Activated T-helper 17 cell treated with anti-CD3 and anti-CD28 coated beads, Interleukin-2, amount 50 U/mL, for 72 hours (primary cell): ENCODE results near the gene IQGAP2. TPM values are rescaled to one million over a fixed set of nuclear protein-coding genes. Genes with fewer than 3 reads are reported as not detected.

Source experiments
- ATAC-seq: fragments of 150-1000 bp; cut with Tn5 transposase; replicated peaks from 2 replicates; pipeline ENCODE4 v1.10.0; 2021; ENCODE audit warnings: mild to moderate bottlenecking, moderate library complexity
- H3K27ac Mint-ChIP-seq: one replicate; pipeline ENCODE4 v1.8.0; 2022; ENCODE audit warnings: mixed read lengths
- H3K27me3 Mint-ChIP-seq: one replicate; pipeline ENCODE4 v1.8.0; 2022; ENCODE audit warnings: mixed read lengths
- H3K36me3 Mint-ChIP-seq: one replicate; pipeline ENCODE4 v1.8.0; 2022; ENCODE audit warnings: low read depth, mild to moderate bottlenecking, mixed read lengths
- H3K4me1 Mint-ChIP-seq: one replicate; pipeline ENCODE4 v1.8.0; 2022; ENCODE audit warnings: mixed read lengths
- H3K4me3 Mint-ChIP-seq: one replicate; pipeline ENCODE4 v1.8.0; 2022; ENCODE audit warnings: mild to moderate bottlenecking, mixed read lengths
- H3K9me3 Mint-ChIP-seq: one replicate; pipeline ENCODE4 v1.8.0; 2022; ENCODE audit warnings: mixed read lengths
- total RNA-seq, 2 donors: library from RNA; stranded (reverse); gene quantifications; one replicate each; pipeline ENCODE4 v1.2.3, GENCODE V29; 2022

Gene IQGAP2
- total RNA-seq, 2 donors from 2014 or later, result 83.2 to 92.1 TPM

DNA sequence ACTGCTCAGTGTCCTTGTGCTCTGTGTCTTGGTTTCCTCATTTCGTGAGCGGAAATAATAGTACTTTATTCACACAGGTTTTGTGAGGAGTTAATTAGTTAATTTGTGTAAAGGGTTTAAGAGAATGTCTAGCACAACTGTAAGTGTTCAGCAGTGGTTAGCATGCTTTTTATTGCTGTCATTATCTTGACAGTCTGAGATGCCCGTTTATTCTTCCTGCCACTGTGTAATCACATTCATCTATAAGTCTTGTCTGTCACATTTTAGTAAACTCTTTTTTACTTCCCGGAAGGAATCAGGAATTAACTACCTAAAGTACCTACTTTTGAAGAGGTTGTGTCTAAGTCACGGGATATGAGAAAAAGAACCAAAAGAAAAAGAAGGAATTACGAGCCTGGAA is 38.0 kb downstream of the IQGAP2 start:
- H3K36me3 Mint-ChIP-seq, result peaks cover 30% of the 10 kb centered on the region
- H3K27me3 Mint-ChIP-seq, result no peaks in the 10 kb centered on the region
- H3K9me3 Mint-ChIP-seq, result peaks cover under 1% of the 10 kb centered on the region
- no peak overlapping the region for H3K4me3 Mint-ChIP-seq
- H3K27ac Mint-ChIP-seq, result no peak overlapping the region
- peaks cover 29% of the 10 kb centered on the region for H3K4me1 Mint-ChIP-seq
- no peak for ATAC-seq

DNA sequence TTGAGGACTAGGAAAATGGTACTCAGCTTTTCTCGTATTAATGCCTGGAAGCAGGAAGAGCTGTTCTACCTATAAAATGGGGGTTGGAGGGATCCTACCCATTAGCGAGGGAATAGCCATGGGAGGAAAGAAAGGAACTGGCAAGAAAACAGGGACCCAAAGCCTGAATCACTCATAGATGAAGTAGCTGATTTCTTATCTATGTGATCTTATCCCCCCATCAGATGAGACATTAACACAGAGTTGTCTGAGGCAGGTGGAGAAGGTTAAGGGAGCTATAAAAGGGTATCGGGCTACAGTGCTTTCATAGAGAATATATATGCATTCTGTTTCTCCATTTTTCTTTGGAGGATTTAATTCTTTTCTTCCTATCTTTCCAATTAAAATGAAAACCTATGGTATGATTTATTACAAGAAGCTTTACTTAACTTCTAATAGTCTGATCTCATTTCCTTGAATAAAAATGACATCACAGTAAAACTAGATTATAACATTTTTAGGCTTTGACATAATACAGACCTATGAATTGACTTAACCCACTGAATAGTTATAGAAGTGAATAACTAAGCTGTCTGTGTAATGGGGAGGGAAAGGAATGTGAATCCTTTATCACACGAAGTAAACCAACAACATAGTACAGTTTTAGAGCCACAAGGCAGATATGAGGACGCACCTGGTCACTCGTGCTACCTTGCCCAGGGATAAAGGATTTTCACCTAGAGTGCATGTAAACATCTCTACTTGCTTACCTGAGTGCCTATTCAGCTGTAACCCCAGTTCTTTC is 39.0 kb downstream of the IQGAP2 start:
- no peak overlapping the region for H3K27ac Mint-ChIP-seq

DNA sequence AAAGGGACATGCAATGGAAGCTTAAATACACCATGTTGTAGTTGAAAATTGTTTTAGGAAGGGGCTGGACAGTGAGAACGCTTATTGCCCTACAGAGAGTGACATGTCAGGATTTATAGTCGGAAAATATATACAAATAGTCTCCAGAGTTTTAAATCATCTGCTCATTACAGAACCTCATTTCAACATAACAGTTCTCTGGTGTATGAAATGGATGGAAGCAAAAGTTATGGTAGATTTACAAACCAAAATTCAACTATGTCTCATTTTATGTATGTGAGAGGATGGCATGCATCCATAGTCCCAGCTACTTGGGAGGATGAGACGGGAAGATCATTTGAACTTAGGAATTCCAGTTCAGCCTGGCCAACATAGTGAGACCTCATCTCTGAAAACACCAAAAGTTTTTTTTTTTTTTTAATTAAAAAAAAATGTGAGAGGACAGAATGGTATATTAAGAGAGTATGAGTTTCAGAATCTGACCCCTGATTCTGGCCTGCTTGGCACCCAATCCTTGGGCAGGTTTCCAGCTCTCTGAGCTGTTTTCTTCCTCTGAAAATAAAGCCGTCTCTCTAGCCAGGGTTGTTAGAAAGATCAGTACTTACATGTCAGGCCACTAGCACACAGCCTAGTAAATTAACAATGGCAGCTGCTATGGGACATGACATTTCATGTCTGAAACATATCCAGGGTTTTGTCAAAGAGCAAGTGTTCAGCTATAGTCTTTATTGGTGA is 40.1 kb downstream of the IQGAP2 start:
- H3K27ac Mint-ChIP-seq, result no peak overlapping the region
- H3K4me1 Mint-ChIP-seq, result peaks cover 36% of the 10 kb centered on the region
- no peaks in the 10 kb centered on the region for H3K27me3 Mint-ChIP-seq
- no peaks in the 10 kb centered on the region for H3K9me3 Mint-ChIP-seq
- H3K36me3 Mint-ChIP-seq, result peaks cover 37% of the 10 kb centered on the region
- no peak for ATAC-seq
- no peak overlapping the region for H3K4me3 Mint-ChIP-seq

More for the DNA sequence above, 39.0 kb downstream of the IQGAP2 start:
- no peak overlapping the region for H3K4me3 Mint-ChIP-seq
- no peak for ATAC-seq
- peaks cover 31% of the 10 kb centered on the region for H3K36me3 Mint-ChIP-seq
- peaks cover 28% of the 10 kb centered on the region for H3K4me1 Mint-ChIP-seq
- H3K27me3 Mint-ChIP-seq, result no peaks in the 10 kb centered on the region
- H3K9me3 Mint-ChIP-seq, result no peaks in the 10 kb centered on the region

- Mint-ChIP-seq H3K27ac (peak overlapping the region; percentile 3), H3K27me3 (no peaks in the 10 kb centered on the region), H3K9me3 (peaks cover 5% of the 10 kb centered on the region), H3K4me1 (peaks cover 38% of the 10 kb centered on the region), H3K4me3 (no peak overlapping the region), H3K36me3 (peaks cover 52% of the 10 kb centered on the region)
- no peak for ATAC-seq
These were observed 42.0 kb downstream of the IQGAP2 start for GRCh38 chr5:76445063-76445462.

DNA sequence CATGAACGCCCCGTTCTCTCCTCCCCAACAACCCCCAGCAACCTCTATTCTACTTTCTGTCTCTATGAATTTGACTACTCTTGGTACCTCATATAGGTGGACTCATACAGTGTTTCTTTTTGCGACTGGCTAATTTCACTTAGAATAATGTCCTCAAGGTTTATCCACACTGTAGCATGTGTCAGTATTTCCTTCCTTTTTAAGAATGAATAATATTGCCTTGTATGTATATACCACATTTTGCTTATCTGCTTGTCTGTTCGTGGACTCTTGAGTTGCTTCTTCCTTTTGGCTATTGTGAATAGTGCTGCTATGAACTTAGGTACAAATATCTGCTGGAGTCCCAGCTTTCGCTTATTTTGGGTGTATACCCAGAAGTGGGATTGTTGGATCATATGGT is 42.7 kb downstream of the IQGAP2 start:
- no peak for ATAC-seq
- Mint-ChIP-seq H3K36me3 (peaks cover 56% of the 10 kb centered on the region), H3K4me1 (peaks cover 45% of the 10 kb centered on the region), H3K9me3 (peaks cover 5% of the 10 kb centered on the region), H3K27me3 (no peaks in the 10 kb centered on the region), H3K4me3 (no peak overlapping the region), H3K27ac (no peak overlapping the region)

GRCh38 chr5:76446776-76447175 is 43.7 kb downstream of the IQGAP2 start:
- peaks cover 9% of the 10 kb centered on the region for H3K9me3 Mint-ChIP-seq
- no peak overlapping the region for H3K4me3 Mint-ChIP-seq
- ATAC-seq, result no peak
- H3K36me3 Mint-ChIP-seq, result peaks cover 53% of the 10 kb centered on the region
- H3K4me1 Mint-ChIP-seq, result peaks cover 53% of the 10 kb centered on the region
- no peak overlapping the region for H3K27ac Mint-ChIP-seq
- H3K27me3 Mint-ChIP-seq, result no peaks in the 10 kb centered on the region

GRCh38 chr5:76449606-76450005 is 46.5 kb downstream of the IQGAP2 start:
- ATAC-seq, result no peak
- peak overlapping the region; percentile 54 for H3K4me3 Mint-ChIP-seq
- H3K27me3 Mint-ChIP-seq, result no peaks in the 10 kb centered on the region
- peaks cover 9% of the 10 kb centered on the region for H3K9me3 Mint-ChIP-seq
- H3K27ac Mint-ChIP-seq, result no peak overlapping the region
- peaks cover 46% of the 10 kb centered on the region for H3K36me3 Mint-ChIP-seq
- peaks cover 48% of the 10 kb centered on the region for H3K4me1 Mint-ChIP-seq

DNA sequence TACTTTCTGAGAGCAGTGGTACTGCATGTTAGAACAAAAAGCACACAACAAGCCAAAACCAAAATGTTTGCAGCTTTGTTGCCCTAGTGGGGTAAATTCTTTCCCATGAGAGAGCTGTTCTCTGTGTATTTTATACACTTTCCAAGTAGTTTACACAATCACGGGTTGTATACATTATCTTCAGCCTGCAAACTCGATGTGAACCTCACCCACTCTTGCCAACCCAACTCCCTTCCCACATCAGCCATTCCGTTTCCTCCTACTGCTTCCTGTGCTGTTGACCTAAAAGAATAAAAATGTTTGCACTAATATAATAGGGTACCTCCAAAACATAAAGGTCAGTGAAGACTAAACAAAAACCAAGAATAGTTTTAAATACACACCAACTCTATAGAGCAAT is 47.0 kb downstream of the IQGAP2 start:
- peaks cover 9% of the 10 kb centered on the region for H3K9me3 Mint-ChIP-seq
- no peaks in the 10 kb centered on the region for H3K27me3 Mint-ChIP-seq

DNA sequence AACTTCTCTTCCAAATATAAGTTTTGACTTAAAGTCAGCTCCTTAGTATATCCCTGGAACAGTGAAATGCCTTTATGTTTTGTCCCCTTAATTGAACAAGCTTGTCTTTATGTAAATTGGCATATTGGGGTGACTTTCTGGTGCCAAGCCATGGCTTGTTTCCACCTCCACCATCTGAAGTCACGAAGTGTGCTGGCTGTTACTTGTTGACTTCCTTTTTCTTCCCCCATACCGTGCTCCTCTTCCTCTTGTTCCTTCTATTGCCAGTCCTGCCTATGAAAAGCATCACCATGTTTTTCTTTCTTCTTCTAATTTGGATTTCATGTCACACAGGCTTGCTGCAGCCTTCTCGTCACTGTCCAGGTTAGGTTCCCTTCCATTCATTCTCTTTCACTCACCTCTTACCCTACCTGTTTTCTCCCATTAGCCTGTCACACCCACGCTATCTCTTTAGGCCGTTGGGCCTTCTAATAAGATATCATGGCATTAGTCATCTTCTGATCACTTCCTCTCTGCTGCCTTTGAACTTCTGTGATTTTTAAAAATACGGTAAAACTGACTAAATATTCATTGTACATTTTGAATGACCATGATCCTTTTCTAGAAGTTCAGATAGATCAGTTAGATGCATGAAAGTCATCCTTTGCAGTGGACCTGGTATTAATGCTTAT is 48.1 kb downstream of the IQGAP2 start:
- H3K27ac Mint-ChIP-seq, result peak overlapping the region; percentile 61
- ATAC-seq, result no peak

More for the DNA sequence above, 47.0 kb downstream of the IQGAP2 start:
- Mint-ChIP-seq H3K4me1 (peaks cover 46% of the 10 kb centered on the region), H3K4me3 (peak overlapping the region; percentile 54), H3K27ac (peak overlapping the region; percentile 23), H3K36me3 (peaks cover 43% of the 10 kb centered on the region)
- ATAC-seq, result no peak

GRCh38 chr5:76455531-76456133 is 52.5 kb downstream of the IQGAP2 start:
- Mint-ChIP-seq H3K27me3 (no peaks in the 10 kb centered on the region), H3K9me3 (peaks cover 8% of the 10 kb centered on the region), H3K4me3 (no peak overlapping the region), H3K27ac (peak overlapping the region; percentile 42), H3K4me1 (peaks cover 38% of the 10 kb centered on the region), H3K36me3 (peaks cover 23% of the 10 kb centered on the region)
- ATAC-seq, result peak; percentile 7

More for the DNA sequence above, 48.1 kb downstream of the IQGAP2 start:
- Mint-ChIP-seq H3K4me1 (peaks cover 44% of the 10 kb centered on the region), H3K9me3 (peaks cover 9% of the 10 kb centered on the region), H3K36me3 (peaks cover 36% of the 10 kb centered on the region), H3K4me3 (peak overlapping the region; percentile 54), H3K27me3 (no peaks in the 10 kb centered on the region)

DNA sequence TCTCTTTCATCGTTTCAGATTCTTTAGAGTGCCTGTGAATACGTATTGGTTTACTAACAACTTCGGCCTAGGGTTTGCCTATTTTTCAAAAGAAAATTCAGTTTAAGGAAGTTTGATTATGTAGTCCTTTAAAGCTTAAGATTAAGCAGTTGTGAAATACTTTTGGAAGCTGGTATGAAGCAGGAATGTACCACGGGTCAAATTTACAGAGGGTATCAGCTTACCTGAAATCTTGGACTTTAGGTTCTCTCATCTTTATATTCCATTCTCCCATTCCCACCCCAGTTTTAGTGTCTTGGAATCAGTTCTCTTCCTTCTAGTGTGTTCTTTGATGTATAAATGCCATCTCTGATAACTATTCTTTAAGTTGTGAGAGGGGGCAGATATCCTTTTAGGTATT is 53.2 kb downstream of the IQGAP2 start:
- H3K4me3 Mint-ChIP-seq, result no peak overlapping the region
- H3K27me3 Mint-ChIP-seq, result no peaks in the 10 kb centered on the region
- H3K4me1 Mint-ChIP-seq, result peaks cover 32% of the 10 kb centered on the region
- H3K36me3 Mint-ChIP-seq, result peaks cover 22% of the 10 kb centered on the region
- peaks cover 5% of the 10 kb centered on the region for H3K9me3 Mint-ChIP-seq
- no peak for ATAC-seq
- H3K27ac Mint-ChIP-seq, result peak overlapping the region; percentile 42

- H3K4me1 Mint-ChIP-seq, result peaks cover 34% of the 10 kb centered on the region
- peaks cover 4% of the 10 kb centered on the region for H3K9me3 Mint-ChIP-seq
- ATAC-seq, result no peak
- H3K4me3 Mint-ChIP-seq, result no peak overlapping the region
- H3K27ac Mint-ChIP-seq, result peak overlapping the region; percentile 29
- peaks cover 35% of the 10 kb centered on the region for H3K36me3 Mint-ChIP-seq
- no peaks in the 10 kb centered on the region for H3K27me3 Mint-ChIP-seq
These were observed 54.8 kb downstream of the IQGAP2 start for GRCh38 chr5:76457674-76458485.

- Mint-ChIP-seq H3K4me3 (no peak overlapping the region), H3K9me3 (peaks cover 4% of the 10 kb centered on the region), H3K27me3 (no peaks in the 10 kb centered on the region), H3K36me3 (peaks cover 41% of the 10 kb centered on the region), H3K27ac (peak overlapping the region; percentile 22), H3K4me1 (peaks cover 34% of the 10 kb centered on the region)
- no peak for ATAC-seq
These were observed 55.4 kb downstream of the IQGAP2 start for GRCh38 chr5:76458486-76458830.

- no peak overlapping the region for H3K4me3 Mint-ChIP-seq
- peaks cover 38% of the 10 kb centered on the region for H3K4me1 Mint-ChIP-seq
- peak overlapping the region; percentile 89 for H3K27ac Mint-ChIP-seq
- peaks cover 4% of the 10 kb centered on the region for H3K9me3 Mint-ChIP-seq
- no peak for ATAC-seq
- peaks cover 58% of the 10 kb centered on the region for H3K36me3 Mint-ChIP-seq
- no peaks in the 10 kb centered on the region for H3K27me3 Mint-ChIP-seq
These were observed 57.0 kb downstream of the IQGAP2 start for GRCh38 chr5:76460104-76460503.
